HepG2 (cell line): Measurements from ENCODE around the gene ZC3H7B.

ENCODE experiments used
- NPAS2 ChIP-seq: sonication (generic); formaldehyde crosslinking; IDR thresholded peaks from 2 replicates; pipeline ENCODE4 v1.8.0; 2022; ENCODE audit warnings: mild to moderate bottlenecking, missing genetic modification reagents, borderline replicate concordance
- ZNF317 ChIP-seq: sonication (generic); formaldehyde crosslinking; IDR thresholded peaks from 2 replicates; pipeline ENCODE4 v1.5.0; 2020; ENCODE audit warnings: mild to moderate bottlenecking, missing genetic modification reagents

DNA sequence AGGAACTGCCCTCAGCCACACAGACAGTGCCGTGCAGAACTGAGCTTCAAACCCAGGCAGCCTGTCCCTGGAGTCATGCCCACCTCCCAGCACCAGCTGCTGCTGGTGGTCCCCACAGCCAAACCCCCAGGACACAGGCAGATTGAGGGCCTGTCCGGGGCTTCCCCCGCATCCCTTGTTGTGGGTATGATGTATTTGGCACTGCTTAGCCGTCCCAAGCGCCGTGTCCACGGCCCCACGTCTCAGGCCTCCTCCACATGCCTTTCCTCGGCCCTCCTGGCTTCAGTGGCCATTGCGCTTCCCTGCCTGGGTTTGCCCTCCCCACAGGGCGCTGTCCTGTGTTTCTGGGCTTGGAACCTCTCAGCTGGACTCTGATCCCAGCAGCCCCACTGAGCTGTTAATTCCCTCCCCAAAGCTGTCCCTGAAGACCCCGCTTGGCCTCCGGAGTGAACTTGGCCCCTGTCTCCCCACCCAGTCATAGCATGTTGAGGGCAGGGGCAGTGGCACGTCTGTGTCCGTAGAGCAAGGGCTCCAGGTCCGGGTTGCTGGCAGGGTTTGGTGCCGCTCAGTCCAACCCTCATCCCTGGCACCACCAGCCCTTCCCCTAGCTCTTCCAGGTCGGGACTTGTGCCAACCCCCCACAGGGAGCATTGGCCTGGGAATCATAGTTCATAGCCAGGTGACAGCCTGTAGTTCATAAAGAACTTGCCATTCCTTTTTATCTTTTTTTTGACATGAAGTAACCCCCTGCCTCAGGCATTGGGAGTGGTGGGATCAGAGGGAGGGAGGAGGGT lies 45.9 kb downstream of the ZC3H7B start:
- TF ChIP-seq NPAS2 (CRISPR knock-in tag), result no peak
- TF ChIP-seq ZNF317 (CRISPR knock-in tag), result no peak
